HG03432 (cell line): ENCODE measurements around the gene STXBP4.

Experiments used
- ATAC-seq: cut with Tn5 transposase; IDR thresholded peaks from one replicate; pipeline ENCODE4 v1.9.1; 2021; ENCODE audit warnings: mild to moderate bottlenecking, moderate library complexity; ENCODE audit not compliant: unreplicated experiment

Gene STXBP4

DNA sequence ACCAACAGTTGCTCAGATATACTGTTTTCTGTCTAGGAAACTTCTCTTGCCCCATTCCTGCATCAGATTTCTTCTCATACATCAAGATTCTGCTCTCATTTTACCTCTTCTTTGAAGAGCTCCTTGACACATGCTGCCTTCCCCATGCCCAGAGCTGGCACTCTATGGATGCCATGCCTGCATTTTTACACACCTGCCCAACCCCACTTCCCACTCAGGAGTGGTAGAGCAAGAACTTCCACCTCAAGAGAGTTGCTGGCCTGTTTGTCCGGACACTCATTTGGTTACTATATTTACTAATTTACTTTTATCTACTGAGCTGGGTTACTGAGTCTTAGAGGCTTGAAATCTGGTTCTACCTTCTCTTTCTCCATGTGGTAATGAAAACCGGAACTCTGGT, 197.9 kb downstream of the STXBP4 start:
- no peak for ATAC-seq

DNA sequence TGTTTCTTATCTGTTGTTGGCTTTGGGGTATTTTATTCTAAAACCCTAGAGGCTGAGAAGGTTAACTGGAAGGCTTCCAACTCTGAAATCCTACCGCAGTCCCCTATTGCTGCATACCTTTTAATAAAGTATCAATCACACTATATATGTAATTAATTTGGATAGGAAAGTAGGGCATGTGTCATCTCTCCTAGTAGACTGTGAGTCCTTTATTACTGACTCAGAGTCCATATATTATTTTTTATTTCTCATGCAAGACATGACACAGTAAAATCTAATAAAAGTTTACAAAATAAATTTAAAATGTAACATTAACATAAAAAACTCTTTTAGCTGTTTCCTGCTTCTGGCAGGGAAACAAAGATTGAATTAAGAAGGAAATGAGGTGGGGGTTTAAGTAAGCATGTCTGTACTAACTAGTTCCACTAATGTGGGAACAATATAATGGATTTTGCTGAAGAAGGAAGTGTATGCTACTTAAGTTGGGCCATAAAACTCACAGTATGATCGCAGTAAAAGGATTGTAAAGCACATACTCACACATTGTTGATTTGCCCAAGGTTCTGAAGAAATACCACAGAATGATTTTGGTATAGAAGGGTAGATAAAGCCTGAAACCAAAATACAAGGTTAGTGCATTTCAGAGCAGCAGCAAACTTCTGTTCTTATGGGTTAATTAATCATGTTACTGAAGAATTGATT, 198.6 kb downstream of the STXBP4 start:
- no peak for ATAC-seq

DNA sequence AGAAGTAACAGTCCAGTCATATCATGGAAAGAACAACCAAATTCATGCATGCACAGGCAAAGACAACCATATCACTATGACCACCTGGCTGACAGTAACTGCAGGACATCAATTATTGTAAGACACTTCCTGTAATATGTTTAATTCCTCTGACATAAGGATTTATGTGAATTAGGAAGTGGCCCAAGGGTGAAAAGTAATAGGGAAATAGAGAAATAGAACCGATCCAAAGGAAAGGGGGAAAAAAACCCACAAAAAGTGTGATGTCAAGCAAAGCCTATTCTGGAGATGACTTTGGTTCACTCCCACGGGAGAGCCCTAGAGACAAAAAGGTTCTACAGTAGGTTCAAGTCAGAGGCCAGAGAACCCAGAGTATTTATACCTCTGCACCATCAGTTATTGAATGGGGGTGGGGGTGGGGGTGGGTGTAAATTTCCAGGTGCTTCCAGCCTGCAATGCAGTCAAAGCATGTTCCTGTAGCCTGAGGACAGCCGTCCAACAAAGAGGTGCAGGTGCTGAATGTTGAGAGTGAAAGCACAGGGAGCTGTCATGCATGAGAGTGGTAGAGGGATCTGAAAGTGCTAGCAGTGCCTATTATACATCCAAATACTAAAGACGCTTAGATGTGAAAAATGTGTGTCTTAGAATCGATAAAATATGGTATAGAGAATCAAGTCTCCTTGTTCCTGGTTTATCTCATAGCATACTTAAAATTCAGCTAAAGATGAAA, 200.6 kb downstream of the STXBP4 start:
- peak; percentile 90 for ATAC-seq

DNA sequence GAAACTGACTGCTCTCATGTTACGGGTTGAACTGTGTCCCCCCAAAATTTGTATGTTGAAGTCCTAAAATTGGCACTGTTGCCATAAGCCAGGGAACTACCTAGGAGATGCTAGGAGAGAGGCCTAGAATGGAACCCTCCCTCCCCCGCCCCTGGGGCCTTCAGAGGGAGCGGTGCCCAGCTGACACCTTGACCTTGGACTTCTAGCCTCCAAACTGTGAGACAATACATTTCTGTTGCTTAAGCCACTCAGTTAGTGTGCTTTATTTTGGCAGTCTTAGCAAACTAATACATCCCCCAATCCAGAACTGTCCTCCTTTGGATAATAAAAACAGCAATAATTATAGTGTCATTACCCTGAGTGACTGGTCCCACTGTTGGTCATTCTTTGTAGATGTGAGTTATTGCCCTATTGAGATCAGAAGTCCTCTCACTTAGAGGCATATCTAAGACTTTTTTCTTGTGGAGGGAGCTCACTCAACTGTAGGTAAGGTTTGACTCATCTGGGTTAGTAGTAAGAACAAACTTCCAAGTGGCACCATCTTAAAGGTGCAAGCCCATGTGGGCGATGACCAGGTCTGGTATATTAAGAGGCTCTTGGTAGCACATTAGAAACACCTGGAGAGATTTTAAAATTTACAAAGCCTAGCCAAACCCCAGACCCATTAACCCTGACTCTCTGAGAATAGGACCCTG, 203.2 kb downstream of the STXBP4 start:
- ATAC-seq = peak; percentile 35

DNA sequence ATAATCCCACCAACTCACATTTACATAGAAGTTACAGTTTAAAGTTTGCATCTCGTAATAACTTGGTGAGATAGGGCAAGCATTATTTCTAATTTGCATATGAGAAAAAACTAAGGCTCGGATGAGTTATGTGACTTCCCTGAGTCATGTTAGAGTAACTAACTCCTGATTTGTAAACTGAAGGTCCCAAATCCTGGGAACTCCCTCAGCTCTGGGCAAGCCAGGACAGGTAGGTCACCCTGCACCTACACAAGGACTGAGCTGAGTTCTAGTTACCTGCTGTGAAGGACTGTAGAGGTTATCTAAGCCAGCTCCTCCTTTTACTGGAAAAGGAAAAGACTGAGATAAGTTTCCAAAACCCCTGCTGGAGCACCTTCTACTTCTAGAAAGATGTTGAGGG, 204.0 kb downstream of the STXBP4 start:
- peak; percentile 28 for ATAC-seq

DNA sequence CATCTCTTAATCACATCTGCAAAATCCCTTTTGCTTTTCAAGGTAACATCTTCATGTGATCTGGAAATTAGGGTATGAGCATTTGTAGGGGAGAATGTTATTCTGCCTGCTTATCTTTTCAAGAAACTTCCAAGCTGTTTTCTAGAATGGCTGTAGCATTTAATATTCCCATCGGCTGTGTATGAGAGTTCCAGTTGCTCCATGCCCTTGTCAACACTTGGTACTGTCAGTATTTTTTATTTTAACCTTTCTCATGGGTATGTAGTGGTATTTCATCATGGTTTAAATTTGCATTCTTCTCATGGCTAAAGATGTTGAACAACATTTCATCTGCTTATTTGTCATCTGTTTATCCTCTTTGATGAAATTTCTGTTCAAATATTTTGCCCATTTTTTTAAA, 205.6 kb downstream of the STXBP4 start:
- no peak for ATAC-seq

DNA sequence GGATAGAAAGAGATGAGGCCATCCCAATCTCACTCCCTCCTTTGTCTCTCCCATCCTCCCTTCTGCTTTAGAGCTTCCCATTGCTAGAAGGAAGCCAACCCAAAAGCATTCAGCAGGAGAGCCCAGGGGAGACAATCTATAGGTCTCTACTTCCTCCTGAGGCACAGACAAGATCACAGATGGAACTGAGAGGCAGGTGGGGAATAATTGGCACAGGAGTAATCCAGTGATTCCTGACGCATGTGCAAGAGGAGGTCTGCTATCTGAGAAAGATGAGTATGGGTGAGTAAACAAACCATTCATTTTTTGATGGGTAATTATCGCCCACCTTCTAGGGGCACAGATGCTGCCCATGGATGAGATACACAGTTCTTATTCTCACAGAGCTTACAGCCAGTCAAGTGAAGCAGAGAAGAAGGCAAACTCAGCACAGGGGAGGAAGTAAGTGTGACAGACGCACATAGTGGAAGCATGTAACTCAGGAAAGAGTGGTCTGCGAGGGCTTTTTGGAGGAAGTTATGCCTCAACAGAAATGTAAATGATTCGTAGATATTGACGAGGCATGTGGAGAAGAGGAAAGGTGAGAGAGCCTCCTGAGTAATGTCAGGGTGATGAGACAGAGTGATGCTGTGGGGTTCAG, 207.3 kb downstream of the STXBP4 start:
- ATAC-seq = no peak

DNA sequence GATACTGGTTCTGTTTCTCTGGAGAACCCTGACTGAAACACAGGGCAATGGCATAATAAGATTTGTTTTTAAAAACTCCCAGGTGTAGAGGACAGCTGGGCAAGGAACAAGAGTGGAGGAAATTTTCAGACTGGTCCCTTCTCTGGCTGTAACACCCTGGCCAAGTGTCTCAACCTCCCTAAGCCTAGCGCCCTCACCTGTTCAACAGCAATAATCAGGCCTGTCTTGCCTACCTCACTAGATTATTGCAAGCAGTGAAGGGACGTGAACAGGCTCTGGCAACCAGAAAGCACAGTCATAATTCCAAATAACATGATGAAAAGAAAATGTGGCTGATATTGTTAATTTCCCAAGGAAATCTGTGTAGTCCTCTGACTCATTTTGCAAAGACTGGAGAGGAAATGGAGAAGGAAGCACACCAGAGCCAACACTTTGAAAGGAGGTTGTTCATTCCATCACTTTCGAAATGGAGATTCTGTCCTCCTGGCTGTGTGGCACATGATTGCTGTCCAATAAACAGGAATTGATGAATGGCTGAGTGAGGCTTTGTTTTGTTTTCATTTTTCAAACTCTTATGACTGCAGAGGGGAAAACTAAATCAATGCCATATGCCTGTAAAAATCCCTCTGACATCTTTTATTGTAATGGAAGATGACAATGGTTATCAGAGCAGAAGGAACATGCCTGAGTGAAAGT, 208.7 kb downstream of the STXBP4 start:
- no peak for ATAC-seq

DNA sequence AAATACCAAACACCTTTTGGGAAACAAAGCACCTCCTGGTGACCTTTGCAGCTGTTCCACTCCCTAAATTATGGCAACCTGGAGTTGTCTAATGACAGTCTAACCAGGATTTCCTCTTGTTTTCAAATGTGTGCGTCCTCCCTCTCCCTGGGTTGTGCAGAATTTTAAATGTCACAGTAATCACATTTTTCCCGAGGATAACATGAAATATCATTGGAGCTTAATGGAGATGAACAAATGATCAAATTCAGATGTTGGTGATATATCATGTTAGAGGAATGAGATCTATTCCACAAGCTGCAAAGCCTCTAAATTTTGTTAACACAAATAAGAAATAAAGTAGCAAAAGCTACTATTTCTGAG, 209.3 kb downstream of the STXBP4 start:
- ATAC-seq = no peak

DNA sequence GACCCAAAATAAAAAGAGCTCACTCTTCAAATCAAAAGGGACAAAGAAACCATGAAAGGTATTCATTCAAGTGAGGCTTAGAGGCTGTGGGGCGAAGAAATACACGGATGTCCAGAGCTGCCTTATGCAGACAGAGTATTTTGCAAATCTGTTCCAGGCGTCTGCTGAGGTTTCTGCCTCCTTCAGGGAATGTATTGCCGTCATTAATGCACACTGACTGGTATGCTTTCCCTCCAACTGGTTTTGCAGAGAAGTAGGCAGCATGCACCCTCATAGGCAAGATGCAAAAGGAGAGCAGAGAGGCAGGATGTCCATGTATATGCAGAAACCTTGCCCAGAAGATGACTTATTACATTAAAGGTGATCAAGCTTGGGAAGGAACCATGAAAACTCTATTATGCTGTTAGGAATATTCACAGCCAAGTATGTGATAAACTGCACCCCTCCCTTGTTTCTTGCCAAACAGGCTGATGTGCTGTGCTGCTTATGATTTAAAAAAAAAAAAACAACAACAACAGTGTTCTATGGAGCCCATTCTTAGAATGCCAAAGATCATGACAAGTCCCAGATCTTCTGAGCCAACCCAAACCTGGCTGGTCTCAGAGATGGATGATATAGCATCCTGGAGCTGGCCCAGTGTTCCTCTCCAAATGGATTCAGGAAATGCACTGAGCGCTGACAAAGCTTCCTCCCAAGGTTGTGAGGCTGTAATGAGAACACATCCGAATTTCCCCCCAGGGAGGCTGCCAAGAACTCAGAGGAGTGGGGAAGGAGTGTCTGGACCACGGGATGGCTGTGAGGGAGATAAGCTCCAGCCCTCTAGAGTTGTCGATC, 218.6 kb downstream of the STXBP4 start:
- ATAC-seq = no peak

DNA sequence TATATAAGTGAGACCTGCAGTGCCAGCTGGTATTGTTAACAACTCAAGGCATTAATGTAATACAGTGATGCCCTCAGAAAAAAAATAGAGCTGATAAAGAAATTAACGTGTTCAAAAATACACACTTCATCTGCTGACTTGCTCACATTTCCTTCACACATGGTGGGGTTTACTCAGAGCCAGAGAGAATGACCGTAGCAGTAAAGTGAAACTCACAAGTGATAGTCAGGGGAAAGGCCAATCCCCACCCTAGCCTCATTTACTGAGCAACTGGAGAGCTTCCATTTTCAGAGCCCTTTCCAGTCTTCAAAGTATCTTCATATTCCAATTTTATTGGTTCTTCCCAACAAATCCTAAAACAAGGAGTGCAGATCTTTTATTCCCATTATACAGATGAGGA, 222.2 kb downstream of the STXBP4 start:
- no peak for ATAC-seq

DNA sequence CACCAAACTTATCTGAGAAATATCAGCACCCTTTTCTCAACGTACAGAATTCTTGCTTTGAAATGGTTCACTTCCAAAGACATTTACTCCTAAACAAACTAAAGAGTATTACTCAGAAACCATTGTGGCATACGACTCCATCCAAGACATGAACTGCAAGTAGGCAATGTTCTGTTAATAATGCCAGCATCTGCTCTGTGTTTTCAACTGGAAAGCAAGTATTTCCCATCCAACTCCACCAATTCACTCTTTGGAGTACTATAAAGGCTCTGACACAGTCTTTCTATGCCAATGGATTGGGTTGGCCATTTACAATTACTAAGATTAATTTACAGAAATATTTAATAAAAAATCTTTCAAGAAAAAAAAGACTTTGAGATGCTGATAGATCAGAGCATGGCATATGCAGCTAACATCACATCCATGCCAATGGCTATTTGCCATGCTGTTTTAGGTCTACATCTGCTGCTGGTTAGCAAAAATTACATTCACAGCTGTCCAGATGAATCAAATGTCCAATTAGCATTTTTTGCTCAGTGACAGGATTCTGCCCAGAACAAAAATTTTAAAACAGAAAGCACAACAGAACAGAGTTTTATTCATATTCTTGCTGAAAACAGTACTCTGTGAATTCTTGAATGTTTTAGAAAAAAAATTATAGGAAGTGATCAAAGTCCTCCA, 230.3 kb downstream of the STXBP4 start:
- no peak for ATAC-seq

DNA sequence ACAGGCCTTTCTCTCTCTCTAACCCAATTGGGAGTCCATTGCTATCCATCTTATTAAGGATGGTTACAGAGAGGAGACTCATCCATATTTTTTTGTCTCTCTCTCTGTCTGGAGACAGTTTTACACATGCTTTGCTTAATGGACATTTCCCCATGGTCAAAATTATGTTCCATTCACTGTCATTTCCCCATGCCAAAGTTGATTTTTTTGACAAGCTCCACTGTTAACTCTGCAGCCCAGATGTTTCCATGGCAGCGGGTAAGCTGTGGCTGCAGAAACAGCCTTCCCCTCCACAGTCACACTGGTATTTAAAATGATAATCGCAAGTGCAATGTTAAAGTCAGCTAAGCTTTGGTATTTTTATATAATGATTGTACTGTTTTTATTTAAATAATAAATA, 232.3 kb downstream of the STXBP4 start:
- ATAC-seq = no peak

DNA sequence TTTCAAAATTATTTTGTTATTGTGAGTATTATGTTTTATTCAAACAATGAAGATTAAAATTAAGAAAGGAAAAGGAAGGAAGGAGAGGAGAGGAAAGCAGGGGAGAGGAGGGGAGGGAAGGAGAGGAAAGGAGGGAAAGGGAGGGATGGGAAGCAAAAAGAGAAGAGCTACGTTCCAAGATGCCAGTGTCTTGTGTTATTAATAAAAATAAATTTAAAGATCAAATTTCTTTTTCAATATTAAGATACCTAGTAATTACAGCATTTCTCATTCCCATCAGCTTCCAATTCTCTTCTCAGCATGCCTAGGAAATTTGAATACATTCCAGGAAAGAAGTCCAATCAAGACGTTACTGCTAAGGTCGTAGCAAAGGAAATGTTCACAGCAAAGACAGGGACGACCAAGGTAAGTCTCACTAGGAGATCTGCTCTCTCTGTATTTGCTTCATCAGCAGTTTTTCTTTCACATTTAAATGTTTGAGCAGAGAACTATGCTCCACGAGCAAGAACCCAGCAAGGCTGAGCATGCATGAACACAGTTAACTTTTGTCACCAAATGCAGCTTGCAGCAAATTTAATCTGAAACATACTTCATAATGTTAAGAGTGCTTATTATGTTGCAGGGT, 232.9 kb downstream of the STXBP4 start:
- no peak for ATAC-seq

DNA sequence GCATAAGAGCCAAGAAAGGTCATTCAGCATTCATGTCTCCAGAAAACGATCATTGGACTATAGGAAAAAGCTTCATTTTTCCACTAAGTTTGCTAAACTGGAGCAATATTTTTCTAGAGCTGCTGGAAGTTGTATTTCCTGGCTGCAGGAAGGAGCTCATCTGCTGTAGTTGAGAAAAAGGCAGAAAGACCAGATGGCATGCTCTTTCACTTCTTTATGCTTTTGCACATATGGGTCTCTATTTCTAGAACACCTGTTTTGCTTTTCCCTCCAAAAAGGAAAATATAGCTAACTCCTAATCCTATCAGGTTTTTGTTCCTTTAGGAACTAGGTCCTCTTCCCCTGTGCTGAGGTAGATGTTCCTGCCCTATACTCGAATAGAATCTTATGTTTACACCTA, 234.3 kb downstream of the STXBP4 start:
- ATAC-seq = no peak

DNA sequence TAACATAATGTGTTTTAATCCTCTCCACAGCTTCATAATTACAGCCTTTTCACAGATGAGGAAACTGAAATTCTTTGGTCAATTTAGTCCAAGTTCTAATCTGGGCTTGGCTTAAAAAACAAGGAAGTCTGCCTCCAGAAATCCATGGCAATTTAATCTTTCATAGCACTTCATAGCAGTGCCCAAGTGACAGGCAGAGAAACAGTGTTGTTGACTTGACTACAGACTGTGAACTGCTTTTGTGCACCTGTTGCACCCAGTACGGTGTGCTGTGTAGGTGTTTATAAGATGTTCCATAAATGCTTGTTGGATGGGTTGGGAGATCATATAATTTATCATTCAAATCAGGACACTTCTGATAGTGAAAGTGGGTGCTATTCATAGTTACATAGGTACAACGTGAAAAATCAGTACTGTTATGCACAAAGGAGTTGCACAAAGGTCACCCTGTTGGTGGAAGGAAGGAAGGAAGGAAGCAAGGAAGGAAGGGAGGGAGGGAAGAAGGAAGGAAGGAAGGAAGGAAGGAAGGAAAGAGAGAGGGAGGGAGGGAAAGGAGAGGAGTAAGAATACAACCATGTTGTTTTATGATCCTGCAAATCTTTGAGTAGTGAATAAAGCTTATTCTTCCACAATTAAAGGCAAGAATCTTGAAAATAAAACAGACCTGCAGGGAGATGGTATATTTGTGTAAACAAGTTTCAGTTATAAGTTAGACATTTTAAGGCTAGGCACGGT, 239.7 kb downstream of the STXBP4 start:
- no peak for ATAC-seq

DNA sequence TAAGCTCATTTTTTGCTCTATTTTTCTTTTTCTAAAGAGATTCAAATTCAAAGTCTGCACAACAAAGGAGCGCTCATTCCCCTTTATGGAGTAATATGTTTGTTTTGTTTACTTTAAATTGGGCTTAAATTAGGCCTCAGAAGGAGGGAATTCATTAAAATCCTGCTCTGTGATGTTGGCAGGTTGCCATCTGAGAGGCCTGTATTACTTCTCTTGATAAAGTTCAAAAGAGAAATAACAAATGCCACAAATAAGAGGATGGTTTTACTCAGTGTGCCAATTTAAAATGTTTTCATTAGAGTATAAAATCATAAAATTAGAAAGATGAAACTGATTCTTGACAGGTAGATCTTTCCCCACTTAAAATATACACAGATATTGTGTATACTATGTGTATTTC, 241.7 kb downstream of the STXBP4 start:
- no peak for ATAC-seq

DNA sequence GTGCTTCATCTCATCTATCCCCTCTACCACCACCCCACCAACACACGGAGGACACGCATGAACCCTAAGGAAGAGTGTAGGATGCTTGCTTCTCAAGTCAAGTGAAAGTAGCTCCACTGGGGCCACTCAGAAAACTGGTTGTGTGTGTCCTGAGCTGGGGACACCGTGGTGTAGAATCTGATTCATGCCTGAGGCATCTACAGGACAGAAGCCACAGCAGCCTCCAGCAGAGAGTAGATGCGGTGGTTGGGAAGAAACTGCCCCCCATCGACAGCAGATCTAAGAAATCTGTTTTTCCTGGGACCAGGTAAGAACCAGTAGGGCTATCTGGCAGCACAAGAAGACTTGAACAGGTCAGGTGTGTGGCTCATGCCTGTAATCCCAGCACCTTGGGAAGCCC, 244.3 kb downstream of the STXBP4 start:
- no peak for ATAC-seq

DNA sequence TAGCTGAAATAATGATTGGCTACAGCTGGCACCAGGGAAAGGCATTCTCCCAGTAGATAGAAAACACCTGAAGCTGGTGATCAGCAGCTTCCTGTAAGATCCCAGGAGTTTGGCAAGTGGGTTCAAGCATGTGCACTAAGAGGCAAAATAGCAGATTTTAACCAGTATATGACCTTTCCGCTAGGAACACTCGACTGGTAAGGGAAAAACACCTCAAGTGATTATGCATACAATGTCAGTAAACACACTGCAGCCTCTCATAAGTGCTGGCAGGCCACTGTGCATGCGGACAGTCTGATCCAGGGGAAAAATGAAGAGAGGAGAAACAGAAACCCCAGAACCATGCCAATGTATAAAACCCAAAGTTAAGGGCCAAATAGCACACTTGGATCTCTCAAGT, 247.1 kb downstream of the STXBP4 start:
- no peak for ATAC-seq
